Tibial nerve (tissue), 4 donors: ENCODE measurements around the gene MAP4K1. TPM values are rescaled to one million over a fixed set of nuclear protein-coding genes. Genes with fewer than 3 reads are reported as not detected.
"Not testable (repeated sequence)": the region's sequence is repeated elsewhere in the genome, so short reads cannot be mapped to it uniquely, and the experiment has no call there.

Experiments used
- DNase-seq, 2 donors: peaks; one replicate each; pipeline ENCODE4 v3.0.0-alpha.2; 2019; ENCODE audit warnings: low spot score in 2 of 2
- H3K27ac ChIP-seq, 4 donors: fragments of 200-600 bp; sonication (generic) in 3 of 4; one replicate each; pipeline ENCODE4 v1.5.1; 2017 to 2019; ENCODE audit warnings: mild to moderate bottlenecking in 1 of 4
- H3K27me3 ChIP-seq, 2 donors: fragments of 200-600 bp; sonication (generic) in 1 of 2; one replicate each; pipeline versions ENCODE4 v1.5.1 to v1.6.0; 2017 to 2019
- H3K36me3 ChIP-seq, 3 donors: fragments of 200-600 bp; sonication (generic); one replicate each; pipeline ENCODE4 v1.5.1; 2018 to 2019
- H3K4me1 ChIP-seq, 4 donors: fragments of 200-600 bp; sonication (generic) in 3 of 4; one replicate each; pipeline ENCODE4 v1.5.1; 2017 to 2019
- H3K4me3 ChIP-seq, 4 donors: fragments of 200-600 bp; sonication (generic) in 3 of 4; one replicate each; pipeline ENCODE4 v1.5.1; 2017 to 2019; ENCODE audit warnings: mild to moderate bottlenecking in 1 of 4, moderate library complexity in 1 of 4
- H3K9me3 ChIP-seq, 4 donors: fragments of 200-600 bp; sonication (generic) in 3 of 4; one replicate each; pipeline ENCODE4 v1.5.1; 2017 to 2019
- CTCF ChIP-seq, 5 experiments: fragments of 200-600 bp in 3 of 5; fragments of 450-650 bp in 2 of 5; sonication (generic) in 3 of 5; IDR thresholded peaks; one replicate each; pipeline ENCODE4 v1.5.1; 2016 to 2019; ENCODE audit warnings: antibody characterized with exemption in 5 of 5, mild to moderate bottlenecking in 3 of 5, moderate library complexity in 2 of 5
- EP300 ChIP-seq, 2 donors: sonication (generic); formaldehyde crosslinking; IDR thresholded peaks; one replicate each; pipeline ENCODE4 v1.6.1; 2017; ENCODE audit warnings: antibody characterized with exemption in 2 of 2, mild to moderate bottlenecking in 1 of 2
- POLR2A ChIP-seq, 2 donors: fragments of 450-650 bp; IDR thresholded peaks; one replicate each; pipeline ENCODE4 v1.6.1; 2017; ENCODE audit warnings: antibody characterized with exemption in 2 of 2, mild to moderate bottlenecking in 2 of 2, moderate library complexity in 2 of 2
- WGBS, 2 donors: methylation state at CpG; one replicate each; pipeline ENCODE4 v1.1.5; 2018; 5-methylcytosine and 5-hydroxymethylcytosine counted together
- total RNA-seq, 4 donors: library from RNA; depleted of rRNA; stranded (reverse); fragments of >200 nt; gene quantifications; one replicate each; pipeline ENCODE4 v1.1.0, GENCODE V29; 2016

The MAP4K1 gene
- total RNA-seq, 4 donors from 2014 or later, result 2.5 to 10.0 (median 8.8) TPM

- Histone ChIP-seq H3K27ac (no peak overlapping the region), H3K4me1 (no peaks in the 10 kb centered on the region), H3K4me3 (no peak overlapping the region), H3K27me3 (no peaks in the 10 kb centered on the region), H3K36me3 (peaks cover 0 to 68% (median 0%) of the 10 kb centered on the region in 3 donors), H3K9me3 (no peaks in the 10 kb centered on the region)
- WGBS, 2 donors, result 89 to 91% methylated on average over 14 to 15 of the region's 15 CpGs
- TF ChIP-seq EP300 (IDR thresholded peaks at IDR 0.05), result no peak
- no peak for TF ChIP-seq POLR2A (IDR thresholded peaks at IDR 0.05)
- no peak for TF ChIP-seq CTCF (IDR thresholded peaks at IDR 0.05)
- DNase-seq, result no peak
Observed at GRCh38 chr19:38580080-38580479, 37.7 kb downstream of the MAP4K1 start.

GRCh38 chr19:38579304-38579703 lies 38.4 kb downstream of the MAP4K1 start:
- WGBS, 2 donors, result 87 to 94% methylated on average over 6 of the region's 6 CpGs

GRCh38 chr19:38577826-38578225 lies 39.9 kb downstream of the MAP4K1 start:
- DNase-seq, result no peak
- 87% methylated on average over 8 to 10 of the region's 11 CpGs for WGBS, 2 donors
- TF ChIP-seq CTCF (IDR thresholded peaks at IDR 0.05), result no peak
- TF ChIP-seq POLR2A (IDR thresholded peaks at IDR 0.05), result no peak
- TF ChIP-seq EP300 (IDR thresholded peaks at IDR 0.05), result no peak
- Histone ChIP-seq H3K27ac (no peak overlapping the region), H3K36me3 (peaks cover 0 to 68% (median 0%) of the 10 kb centered on the region in 3 donors), H3K4me1 (no peaks in the 10 kb centered on the region), H3K4me3 (no peak overlapping the region), H3K27me3 (no peaks in the 10 kb centered on the region), H3K9me3 (no peaks in the 10 kb centered on the region)

More at GRCh38 chr19:38579304-38579703, 38.4 kb downstream of the MAP4K1 start:
- H3K4me1 ChIP-seq, H3K27me3 ChIP-seq, H3K9me3 ChIP-seq, H3K4me3 ChIP-seq, DNase-seq, H3K27ac ChIP-seq: not testable (repeated sequence)
- H3K36me3 ChIP-seq, result peaks cover 0 to 65% (median 0%) of the 10 kb centered on the region in 3 donors

DNA sequence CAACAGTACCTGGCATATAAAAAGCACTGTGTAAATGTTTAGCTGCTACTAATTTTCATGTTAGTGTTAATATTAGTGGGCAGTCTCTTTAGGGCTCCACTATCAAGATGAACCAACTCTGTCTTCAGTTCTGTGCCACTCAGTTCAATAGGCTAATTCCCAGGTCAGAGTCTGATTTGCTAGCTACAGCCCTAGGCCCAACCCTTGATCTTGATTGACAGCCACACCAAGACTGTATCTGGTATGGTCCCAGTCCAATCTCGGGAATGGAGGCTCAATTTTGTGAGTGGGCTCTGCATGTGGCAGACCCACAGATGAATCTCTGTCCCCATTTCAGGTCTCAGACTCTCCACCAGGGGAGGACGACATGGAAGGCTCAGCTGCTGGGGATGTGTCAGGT lies 46.1 kb downstream of the MAP4K1 start:
- Histone ChIP-seq H3K27me3 (no peaks in the 10 kb centered on the region), H3K36me3 (peaks cover 0 to 33% (median 0%) of the 10 kb centered on the region in 3 donors), H3K27ac (no peak overlapping the region), H3K4me3 (no peak overlapping the region), H3K4me1 (no peaks in the 10 kb centered on the region), H3K9me3 (no peaks in the 10 kb centered on the region)
- DNase-seq, result no peak
- 76 to 81% methylated on average over 2 of the region's 2 CpGs for WGBS, 2 donors
- TF ChIP-seq EP300 (IDR thresholded peaks at IDR 0.05), result no peak
- TF ChIP-seq CTCF (IDR thresholded peaks at IDR 0.05), result no peak
- no peak for TF ChIP-seq POLR2A (IDR thresholded peaks at IDR 0.05)

GRCh38 chr19:38569368-38569983 lies 48.3 kb downstream of the MAP4K1 start:
- Histone ChIP-seq H3K36me3 (peaks cover 0 to 21% (median 0%) of the 10 kb centered on the region in 3 donors), H3K9me3 (no peaks in the 10 kb centered on the region), H3K27ac (no peak overlapping the region), H3K4me3 (no peak overlapping the region), H3K27me3 (peaks cover 0 to 2% of the 10 kb centered on the region in 2 donors), H3K4me1 (no peaks in the 10 kb centered on the region)
- WGBS, 2 donors, result 93 to 95% methylated on average over 6 of the region's 6 CpGs
- DNase-seq, result no peak
- TF ChIP-seq CTCF (IDR thresholded peaks at IDR 0.05) (no peak), EP300 (IDR thresholded peaks at IDR 0.05) (no peak), POLR2A (IDR thresholded peaks at IDR 0.05) (no peak)
